SU-DHL-6 (cell line): ENCODE results near the gene IL3.

Experiments used
- CTCF ChIP-seq: fragments of 200-600 bp; sonication (generic); IDR thresholded peaks from one replicate; pipeline ENCODE4 v1.5.1; 2017; ENCODE audit warnings: antibody characterized with exemption, mild to moderate bottlenecking, low read length, moderate library complexity; ENCODE audit not compliant: insufficient read depth, poor library complexity, severe bottlenecking
- EZH2phosphoT487 ChIP-seq: fragments of 200-600 bp; sonication (generic), shearing (Covaris generic); conservative IDR thresholded peaks from 2 replicates; pipeline ENCODE4 v1.6.1; 2018; ENCODE audit warnings: mild to moderate bottlenecking, antibody characterized with exemption, low read length, moderate library complexity, mixed read lengths

GRCh38 chr5:132099076-132099748 is 38.8 kb downstream of the IL3 start:
- TF ChIP-seq EZH2phosphoT487 (no peak), CTCF (no peak)
